DOHH2 (cell line): Measurements from ENCODE around the gene PCDH15.

Experiments
- EZH2phosphoT487 ChIP-seq: fragments of 200-600 bp; sonication (generic); IDR thresholded peaks from 2 replicates; pipeline ENCODE4 v1.6.1; 2017; ENCODE audit warnings: borderline replicate concordance, mild to moderate bottlenecking, antibody characterized with exemption, low read length, moderate library complexity, mixed read lengths
- TF ChIP-seq, protein P1 (sequence below): fragments of 200-600 bp; sonication (generic); IDR thresholded peaks from one replicate; pipeline ENCODE4 v1.5.1; 2014; ENCODE audit warnings: antibody characterized with exemption, mild to moderate bottlenecking, low read depth, low read length; ENCODE audit not compliant: poor library complexity, severe bottlenecking

DNA sequence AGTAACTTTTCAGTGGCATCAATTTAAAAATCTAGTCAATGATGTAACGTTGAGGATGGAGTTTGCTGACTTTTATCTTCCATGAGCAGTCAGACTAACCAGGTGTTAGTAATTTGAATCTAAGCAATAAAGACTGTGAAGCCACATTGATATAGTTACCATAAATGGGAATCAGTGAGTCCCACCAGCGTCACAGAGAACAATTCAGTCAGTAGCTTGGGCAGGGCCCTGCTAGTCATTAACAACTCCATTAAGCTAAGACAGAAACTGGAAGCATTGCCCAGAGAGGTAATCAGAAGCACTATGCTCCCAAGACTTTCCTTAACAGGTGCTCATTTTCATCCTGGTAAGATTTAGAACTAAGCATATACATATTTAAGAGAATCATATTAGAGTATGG is 315.1 kb downstream of the PCDH15 start:
- TF ChIP-seq, protein P1, sequence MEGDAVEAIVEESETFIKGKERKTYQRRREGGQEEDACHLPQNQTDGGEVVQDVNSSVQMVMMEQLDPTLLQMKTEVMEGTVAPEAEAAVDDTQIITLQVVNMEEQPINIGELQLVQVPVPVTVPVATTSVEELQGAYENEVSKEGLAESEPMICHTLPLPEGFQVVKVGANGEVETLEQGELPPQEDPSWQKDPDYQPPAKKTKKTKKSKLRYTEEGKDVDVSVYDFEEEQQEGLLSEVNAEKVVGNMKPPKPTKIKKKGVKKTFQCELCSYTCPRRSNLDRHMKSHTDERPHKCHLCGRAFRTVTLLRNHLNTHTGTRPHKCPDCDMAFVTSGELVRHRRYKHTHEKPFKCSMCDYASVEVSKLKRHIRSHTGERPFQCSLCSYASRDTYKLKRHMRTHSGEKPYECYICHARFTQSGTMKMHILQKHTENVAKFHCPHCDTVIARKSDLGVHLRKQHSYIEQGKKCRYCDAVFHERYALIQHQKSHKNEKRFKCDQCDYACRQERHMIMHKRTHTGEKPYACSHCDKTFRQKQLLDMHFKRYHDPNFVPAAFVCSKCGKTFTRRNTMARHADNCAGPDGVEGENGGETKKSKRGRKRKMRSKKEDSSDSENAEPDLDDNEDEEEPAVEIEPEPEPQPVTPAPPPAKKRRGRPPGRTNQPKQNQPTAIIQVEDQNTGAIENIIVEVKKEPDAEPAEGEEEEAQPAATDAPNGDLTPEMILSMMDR = no peak
- TF ChIP-seq EZH2phosphoT487 = no peak
